IPS-NIHi7 (cell line): ENCODE data around the gene SCAMP1.
"Not testable (repeated sequence)": the region's sequence is repeated elsewhere in the genome, so short reads cannot be mapped to it uniquely, and the experiment has no call there.

Experiments used
- DNase-seq: peaks from one replicate; pipeline ENCODE4 v3.0.0; 2012; ENCODE audit warnings: mixed read lengths; ENCODE audit errors: extremely low spot score

SCAMP1 gene, protein sequence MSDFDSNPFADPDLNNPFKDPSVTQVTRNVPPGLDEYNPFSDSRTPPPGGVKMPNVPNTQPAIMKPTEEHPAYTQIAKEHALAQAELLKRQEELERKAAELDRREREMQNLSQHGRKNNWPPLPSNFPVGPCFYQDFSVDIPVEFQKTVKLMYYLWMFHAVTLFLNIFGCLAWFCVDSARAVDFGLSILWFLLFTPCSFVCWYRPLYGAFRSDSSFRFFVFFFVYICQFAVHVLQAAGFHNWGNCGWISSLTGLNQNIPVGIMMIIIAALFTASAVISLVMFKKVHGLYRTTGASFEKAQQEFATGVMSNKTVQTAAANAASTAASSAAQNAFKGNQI

DNA sequence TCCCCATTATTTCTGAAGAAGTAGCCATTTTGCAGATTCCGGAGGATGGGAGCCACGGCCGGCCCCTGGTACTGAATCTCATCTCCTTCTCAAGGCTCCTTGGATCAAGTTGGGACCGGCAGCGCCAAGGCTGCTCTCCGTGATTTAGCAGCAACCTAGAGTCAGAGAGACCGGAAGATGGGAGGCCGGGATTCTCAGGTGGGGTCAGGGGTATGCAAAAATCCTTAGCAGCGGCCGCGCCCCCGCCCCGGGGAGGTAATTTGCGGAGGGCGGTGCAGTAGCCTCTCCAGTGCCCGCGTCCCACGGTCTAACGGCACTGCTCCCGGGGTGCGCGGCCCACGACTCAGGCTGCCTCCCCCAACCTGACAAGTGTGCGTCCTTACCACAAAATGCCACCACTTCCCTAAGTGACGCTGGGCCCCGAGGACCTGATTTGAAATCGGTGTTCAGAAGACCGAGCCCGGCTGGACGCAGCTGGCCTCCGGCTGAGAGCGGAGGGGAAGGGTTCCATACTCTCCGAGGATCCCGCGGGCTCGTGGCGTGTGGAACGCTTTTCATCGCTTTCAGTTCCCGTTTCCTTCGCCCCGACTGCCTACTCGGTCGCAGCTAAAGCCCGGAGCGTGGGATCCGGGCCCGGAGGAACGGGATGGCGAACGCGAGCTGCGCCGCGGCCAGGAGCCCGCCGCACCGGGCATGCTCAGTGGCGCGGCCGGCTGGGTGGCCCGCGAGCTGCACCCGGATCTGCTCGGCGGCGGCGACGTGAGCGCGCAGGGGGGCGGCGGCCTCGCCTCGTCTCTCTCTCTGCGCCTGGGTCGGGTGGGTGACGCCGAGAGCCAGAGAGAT, at the start of gene SCAMP1:
TSS of gene SCAMP1 (plus strand) at position 787 of the 843 bp plus-strand sequence. CDS start at position 842, 55 bp downstream.
- DNase-seq = peak; percentile 97

DNA sequence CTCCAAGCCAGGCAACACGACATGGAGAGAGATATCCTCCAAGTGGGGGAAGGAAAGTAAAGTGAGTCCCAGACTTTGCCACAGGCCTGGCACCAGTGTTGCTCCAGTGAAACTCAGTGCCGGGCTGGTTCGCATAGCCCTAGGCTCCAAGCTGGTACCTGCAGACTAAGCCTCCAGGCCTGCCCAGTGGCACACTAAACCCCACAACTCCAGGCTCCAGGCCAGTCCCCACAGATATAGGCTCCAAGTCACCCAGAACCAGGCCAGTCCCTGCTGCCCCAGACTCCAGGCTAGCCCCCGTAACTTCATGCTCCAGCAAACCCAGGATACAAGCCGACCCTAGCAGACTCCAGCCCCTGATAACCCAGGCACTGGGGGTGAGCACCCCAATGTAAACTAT, 42.9 kb upstream of the SCAMP1 start:
- DNase-seq = no peak

DNA sequence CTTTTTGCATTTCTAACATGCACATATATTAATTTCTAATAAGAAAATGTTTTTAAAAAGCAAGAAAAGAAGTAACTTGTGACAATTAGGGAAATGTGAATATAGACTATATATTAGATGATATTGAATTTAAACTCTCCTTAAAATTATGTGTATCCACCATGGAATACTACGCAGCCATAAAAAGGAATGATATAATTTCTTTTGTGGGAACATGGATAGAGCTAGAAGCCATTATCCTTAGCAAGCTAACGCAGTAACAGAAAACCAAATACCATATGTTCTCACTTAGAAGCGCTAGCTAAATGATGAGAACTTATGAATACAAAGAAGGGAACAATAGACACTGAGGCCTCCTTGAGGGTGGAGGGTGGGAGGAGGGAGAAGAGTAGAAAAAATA, 42.1 kb upstream of the SCAMP1 start:
- no peak for DNase-seq

DNA sequence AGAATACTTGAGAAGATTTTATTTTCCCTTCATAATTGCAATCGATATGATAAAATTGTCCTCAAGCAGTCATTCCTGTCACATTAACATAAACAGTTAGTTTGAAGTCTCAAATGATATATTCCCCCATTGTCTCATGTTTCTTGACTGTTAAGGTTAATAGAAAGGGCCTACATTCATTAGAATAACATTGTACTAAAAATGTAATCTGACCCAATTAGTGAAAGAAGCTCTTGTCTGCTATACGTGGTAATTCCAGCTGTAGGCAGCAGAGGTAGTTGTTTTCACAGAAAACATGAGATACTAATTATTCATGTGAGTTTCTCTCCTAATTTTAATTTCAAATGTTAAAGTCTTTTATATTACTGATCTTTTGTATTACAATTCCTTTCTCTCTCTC, 40.0 kb upstream of the SCAMP1 start:
- no peak for DNase-seq

DNA sequence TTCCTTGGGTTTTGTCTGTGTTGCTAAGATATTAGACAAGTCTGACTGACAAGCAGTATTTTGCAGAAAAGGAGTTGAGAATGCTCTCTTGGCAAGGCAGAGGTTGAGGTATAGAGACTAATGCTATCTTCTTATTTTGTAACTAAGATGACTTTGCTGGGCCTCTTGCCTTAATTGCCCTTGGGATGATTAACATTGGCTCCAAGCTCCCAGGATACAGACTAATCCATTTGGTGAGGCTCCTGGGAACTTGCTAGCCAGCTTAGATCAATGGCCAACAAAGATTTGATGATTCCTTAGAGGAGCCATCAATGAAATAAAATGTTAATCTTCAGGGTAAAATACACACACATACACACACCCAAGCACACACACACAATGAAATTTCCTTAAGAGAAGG, 37.2 kb upstream of the SCAMP1 start:
- no peak for DNase-seq

DNA sequence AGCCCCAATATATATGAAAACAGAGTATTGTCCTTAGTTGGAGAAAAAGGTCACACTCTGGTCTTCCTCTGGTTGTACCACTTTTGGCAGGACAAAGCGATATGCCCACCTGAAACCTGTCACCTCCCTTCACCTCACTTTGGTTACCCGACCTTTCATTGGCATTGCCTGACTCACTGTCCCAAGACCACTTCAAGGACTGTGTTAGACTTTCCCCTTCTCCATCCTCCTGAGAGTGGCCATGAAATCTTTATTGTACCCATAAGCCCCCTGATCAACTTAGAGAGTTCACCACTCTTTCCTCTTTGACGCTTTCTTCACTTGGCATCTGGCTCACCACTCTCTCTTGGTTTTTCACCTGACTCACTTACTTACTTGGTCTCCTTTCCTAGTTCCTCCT, 33.5 kb upstream of the SCAMP1 start:
- no peak for DNase-seq

DNA sequence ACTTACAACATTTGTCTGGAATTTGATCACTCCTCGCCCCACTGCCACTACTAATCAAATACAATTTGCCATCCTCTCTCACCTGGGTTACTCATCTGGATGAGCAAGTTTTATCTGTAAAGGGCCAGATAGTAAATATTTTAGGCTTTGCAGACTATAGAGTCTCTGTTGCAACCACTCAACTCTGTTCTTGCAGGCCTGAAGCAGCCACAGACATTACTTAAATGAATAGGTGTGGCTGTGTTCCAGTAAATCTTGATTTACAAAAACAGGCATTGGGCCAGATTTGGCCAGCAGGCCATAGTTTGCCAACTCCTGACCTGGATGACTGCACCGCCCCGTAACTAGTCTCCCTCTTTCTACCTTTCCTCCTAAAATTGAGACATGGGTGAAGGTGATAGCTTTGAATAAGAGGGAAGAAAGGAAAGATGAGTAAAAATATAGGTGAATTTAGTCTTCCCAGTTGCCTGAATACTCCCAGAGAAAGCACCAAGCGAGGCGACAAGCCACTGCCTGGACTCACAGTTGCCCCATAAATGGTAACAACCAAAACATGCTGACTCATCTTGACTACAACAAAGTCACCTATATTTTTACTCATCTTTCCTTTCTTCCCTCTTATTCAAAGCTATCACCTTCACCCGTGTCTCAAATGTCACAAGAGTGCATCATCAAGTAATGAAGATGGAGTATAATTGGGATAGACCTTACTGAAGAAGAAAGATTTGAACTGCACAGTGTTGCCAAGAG, 32.5 kb upstream of the SCAMP1 start:
- DNase-seq = no peak

DNA sequence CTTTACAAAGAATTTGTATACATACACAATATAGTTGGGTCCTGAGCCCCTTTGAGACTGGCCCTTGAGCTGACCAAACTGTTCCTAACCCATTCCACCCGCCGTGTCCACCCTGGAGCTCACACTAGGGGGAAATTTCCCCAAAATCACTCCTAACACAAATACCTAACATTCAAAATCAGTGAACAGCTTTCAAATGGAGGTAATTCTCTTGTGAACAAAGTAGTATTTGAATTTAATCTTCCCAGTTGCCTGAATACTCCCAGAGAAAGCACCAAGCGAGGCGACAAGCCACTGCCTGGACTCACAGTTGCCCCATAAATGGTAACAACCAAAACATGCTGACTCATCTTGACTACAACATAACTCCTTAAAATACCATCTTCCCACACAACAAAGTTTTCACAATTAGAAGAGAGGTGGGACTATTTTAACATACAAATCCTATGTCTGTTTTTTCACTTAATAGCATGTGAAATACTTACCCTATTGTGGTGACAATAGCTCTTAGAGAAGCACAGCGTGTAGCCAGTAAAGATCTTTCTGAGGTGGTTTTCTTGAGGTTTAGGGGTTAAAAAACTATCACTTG, 31.7 kb upstream of the SCAMP1 start:
- DNase-seq = no peak

DNA sequence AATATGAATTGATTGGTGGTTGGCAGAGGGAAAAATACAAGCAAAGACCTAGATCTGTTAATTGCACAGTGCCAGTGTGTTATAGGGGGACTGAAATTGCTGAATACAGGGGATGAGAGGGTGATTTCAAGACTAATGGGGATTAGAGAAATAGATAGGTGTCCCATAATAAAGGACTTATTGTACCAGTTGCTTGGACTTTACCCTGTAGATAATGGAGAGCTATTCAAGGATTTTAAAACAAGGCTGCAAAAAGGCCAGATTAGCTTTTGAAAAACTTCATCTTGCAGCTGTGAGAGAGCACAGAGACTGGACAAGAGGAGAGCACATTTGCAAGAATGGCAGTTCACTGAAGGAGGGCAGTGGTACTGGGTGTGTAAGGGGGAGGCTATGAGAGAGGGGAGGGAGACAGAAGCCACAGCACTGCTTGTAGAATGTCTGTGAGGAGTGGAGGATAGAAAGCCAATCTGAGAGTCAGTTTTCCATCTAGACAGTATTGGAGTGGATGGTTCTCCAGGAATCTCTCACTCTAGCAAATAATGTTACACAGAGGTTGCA, 28.8 kb upstream of the SCAMP1 start:
- no peak for DNase-seq

DNA sequence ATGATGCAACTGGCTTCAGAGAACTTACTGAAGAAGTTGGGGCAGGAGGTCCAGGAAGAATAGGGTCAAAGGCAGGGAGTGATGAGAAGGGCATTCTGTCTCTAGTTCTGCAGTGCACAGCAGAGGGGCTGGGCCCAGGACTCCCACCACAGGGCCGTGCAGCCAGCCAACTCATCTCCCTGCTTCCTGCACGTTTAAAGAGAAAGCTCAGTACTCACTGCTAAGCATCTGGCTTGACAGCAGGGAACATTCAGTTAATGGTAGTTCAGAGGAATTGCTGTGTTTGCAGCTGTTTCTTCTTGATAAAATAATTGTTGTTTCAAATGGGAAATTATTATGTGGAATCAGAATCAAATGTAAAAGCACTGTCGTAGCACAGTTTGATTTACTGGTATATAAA, 25.6 kb upstream of the SCAMP1 start:
- no peak for DNase-seq

DNA sequence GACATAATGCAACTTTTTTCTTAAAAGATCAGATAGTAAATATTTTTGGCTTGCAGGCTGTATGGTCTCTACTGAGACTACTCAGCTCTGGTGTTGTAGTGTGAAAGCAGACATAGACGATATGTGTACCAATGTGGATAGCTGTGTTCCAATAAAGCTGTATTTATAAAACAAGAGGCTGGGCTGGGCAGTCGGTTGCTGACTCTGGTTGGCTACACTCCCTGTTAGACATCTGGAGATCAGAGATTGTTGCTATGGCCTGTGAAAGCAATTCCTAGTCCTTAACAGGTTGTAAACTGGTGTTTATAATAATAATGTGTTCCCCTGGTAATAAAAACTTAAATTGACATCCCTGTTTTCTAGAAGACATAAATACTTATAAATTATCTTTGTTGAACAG, 24.4 kb upstream of the SCAMP1 start:
- no peak for DNase-seq

DNA sequence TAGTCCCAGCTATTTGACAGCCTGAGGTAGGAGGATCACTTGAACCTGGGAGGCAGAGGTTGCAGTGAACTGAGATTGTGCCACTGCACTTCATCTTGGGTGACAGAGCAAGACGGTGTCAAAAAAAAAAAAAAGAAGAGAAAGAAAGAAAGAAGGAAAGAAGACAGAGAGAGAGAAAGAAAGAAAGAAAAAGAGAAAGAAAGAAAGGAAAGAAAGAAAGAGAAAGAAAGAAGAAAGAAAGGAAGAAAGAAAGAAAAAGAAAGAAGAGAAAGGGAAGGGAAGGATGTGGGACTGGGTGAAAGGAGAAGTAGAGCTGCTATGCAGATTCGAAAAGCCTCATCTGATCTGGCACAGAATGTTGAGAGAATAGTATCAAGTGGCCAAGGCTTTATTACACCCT, 23.7 kb upstream of the SCAMP1 start:
- DNase-seq = no peak

DNA sequence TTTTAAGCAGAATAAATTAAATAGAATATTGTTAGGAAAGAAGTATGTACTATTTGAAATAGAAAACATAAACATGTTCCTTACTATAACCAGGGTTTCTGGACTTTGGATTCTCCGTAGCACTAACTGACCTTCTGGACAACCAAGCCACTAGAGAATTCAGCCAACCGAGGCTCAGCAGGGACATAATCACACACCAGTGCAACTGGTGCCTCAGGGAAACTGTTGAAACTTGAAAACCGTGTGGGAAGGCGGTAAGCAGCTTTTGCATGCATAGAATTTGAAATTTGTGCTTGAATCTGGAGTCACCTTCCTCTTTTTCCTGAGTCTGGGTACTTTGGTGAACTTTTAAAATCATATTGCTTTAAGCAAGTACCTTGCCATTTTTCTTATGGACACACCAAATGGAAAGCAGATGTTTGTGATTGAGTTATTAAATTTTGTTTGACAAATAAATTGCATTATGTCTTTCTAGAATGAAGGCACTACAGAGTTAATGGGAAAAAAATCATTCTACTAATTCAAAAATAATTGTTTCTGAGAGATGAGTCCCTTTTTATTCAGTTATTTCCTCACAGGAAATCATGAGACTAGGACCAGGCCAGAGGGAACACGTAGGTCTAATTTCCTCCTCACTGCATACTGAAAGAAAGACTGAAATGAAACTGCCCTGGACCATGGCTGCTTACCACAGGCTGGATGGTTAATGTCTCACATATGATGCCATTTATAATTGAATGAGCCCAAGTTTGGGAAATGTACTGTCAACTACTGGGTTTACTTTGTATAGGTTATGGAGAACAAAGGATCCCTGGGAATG, 20.6 kb upstream of the SCAMP1 start:
- DNase-seq = no peak

DNA sequence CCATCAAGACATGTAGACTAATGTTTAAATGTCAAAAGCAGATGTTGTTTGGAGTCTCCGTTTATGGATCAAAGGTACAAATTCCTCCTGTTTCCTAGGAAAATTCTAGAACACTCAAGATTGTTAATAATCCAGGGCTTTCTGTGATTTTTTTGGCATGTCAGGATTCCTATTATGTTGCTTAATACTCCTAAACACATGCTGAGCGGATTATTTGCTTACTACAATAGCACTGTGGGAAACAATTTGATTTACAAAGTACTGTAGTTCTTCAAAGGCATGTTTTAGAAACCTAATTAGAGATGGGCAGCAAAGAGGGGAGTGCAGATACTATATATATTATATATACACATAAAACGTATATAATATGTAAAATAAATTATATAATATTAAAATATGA, 19.0 kb upstream of the SCAMP1 start:
- DNase-seq = no peak

DNA sequence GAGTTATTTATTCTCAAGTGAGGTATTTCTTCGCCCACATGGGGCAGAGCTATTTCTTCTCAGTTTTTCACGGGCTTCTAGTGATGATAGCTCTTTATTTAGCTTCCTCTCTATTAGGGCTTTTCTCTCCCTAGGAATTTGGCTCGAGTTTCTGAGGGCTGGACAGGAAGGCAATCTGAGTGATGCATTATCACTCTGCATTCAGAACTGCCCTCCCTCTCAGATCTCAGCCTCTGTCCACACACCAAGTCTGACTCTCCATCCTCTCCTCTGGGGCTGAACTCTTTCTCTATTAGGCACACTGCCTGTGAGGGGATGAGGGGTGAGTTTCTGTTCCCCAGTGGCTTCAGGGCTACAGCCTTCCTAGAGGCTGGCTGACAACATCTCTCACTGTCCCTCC, 14.9 kb upstream of the SCAMP1 start:
- no peak for DNase-seq

DNA sequence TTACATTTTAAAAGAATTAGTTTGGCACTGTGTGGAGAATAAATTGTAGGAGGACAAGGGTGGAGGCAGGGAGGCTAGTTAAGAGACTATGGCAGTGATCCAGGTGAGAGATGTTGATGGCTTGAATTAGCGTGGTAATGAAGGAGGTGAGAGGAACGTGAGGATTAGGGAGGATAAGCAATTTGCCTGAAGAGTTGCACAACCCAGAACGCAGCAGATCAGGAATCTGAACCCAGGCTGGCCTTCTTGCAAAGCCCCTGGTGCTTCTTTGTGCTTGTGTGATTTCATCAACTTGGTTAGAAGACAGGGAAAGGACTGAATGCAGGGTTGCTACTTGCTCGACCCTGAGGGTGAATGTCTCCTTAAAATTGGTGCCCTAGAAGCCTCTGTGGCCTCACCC, 6.9 kb upstream of the SCAMP1 start:
- no peak for DNase-seq

DNA sequence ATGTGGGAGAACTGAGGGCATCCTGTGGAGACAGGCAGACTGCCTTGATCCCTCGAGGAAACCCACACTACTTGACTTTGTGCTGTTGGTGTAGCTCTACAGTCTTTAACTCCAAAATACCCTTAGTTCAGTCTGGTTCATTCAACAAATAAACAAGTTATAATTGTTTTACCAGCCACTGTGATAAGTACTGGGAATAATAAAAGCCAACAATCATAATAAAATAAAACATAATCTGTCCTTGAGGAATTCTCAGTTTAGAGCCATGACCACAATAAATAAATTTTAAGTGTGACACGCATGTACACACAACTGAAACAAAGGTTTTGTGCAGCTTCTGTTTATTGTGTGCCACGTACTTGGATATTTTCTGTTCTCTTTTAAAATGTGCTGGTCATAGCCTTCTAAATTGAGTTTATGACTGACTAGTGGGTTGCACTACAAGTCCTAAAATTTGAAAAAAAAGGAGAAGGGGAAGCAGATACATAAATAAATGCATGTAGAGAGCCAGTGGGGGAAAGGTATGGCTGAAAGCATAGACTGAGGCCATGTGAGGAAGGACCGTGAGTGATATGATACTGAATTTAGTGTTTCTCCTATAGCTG, 6.2 kb upstream of the SCAMP1 start:
- DNase-seq = no peak

DNA sequence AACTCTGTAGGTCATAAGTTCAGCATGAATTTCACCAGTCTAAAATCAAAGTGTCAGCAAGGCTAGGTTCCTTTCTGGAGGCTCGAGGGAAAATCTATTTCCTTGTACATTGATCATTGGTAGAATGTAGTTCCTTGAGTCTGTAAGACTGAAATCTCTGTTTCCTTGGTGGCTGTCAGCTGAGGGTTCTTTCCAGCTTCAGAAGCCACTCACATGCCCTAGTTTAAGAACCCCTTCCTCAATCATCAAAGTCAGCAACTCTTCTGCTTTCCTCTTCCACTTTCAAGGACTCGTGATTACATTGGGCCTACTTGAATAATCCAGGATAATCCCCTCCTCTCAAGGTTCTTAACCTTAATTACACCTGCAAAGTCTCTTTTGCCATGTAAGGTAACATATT, 4.9 kb upstream of the SCAMP1 start:
- no peak for DNase-seq

DNA sequence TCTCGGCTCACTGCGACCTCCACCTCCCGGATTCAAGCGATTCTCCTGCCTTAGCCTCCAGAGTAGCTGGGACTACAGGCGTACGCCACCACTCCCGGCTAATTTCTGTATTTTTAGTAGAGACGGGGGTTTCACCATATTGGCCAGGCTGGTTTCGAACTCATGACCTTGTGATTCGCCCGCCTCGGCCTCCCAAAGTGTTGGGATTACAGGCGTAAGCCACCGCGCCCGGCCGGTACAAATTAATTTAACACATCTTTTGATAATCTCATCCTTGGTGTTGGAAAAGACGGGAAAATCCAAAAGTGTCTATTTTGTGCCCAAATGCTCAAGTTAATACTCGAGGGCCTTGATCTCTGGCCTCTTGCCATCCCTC, 974 bp upstream of the SCAMP1 start:
- DNase-seq = not testable (repeated sequence)

DNA sequence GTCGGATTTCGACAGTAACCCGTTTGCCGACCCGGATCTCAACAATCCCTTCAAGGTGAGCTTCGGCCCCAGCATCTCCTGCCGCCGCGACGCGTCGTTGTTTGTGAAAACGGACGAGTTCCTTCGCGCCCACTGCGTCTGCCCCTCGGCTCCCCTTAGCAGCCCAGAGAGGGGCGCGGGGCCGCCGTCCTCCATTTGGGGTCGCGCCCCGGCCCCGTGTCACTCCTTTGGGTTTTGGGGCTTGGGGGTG, 182 bp downstream of the SCAMP1 start:
- DNase-seq = no peak
